MM.1S (cell line): Measurements from ENCODE around the gene IFI6.
"Not testable (repeated sequence)": the region's sequence is repeated elsewhere in the genome, so short reads cannot be mapped to it uniquely, and the experiment has no call there.

Experiments used
- DNase-seq: peaks from one replicate; pipeline ENCODE4 v3.0.0-alpha.2; 2015
- H2AFZ ChIP-seq: fragments of 300-600 bp; sonication (generic); 2 replicates; pipeline ENCODE4 v1.6.0; 2016; ENCODE audit warnings: antibody characterized with exemption, low read length
- H3F3A ChIP-seq: fragments of 300-600 bp; sonication (generic); 2 replicates; pipeline ENCODE4 v1.6.1; 2016; ENCODE audit warnings: mild to moderate bottlenecking, antibody characterized with exemption, low read length, moderate library complexity, mixed read lengths; ENCODE audit not compliant: insufficient read depth
- H3K27ac ChIP-seq: fragments of 300-600 bp; sonication (generic); 2 replicates; pipeline ENCODE4 v1.5.1; 2016; ENCODE audit warnings: mild to moderate bottlenecking, low read length
- H3K27me3 ChIP-seq: fragments of 300-600 bp; sonication (generic); replicated peaks from 2 replicates; pipeline ENCODE4 v1.6.0; 2016; ENCODE audit warnings: low read length; ENCODE audit not compliant: insufficient read depth
- H3K36me3 ChIP-seq: fragments of 300-600 bp; sonication (generic); replicated peaks from 2 replicates; pipeline ENCODE4 v1.6.1; 2016; ENCODE audit warnings: mild to moderate bottlenecking, low read length, mixed read lengths; ENCODE audit not compliant: insufficient read depth
- H3K4me1 ChIP-seq: fragments of 300-600 bp; sonication (generic); 2 replicates; pipeline ENCODE4 v1.6.1; 2016; ENCODE audit warnings: low read length, mixed read lengths
- H3K4me2 ChIP-seq: fragments of 300-600 bp; sonication (generic); 2 replicates; pipeline ENCODE4 v1.6.0; 2016; ENCODE audit warnings: low read depth, low read length
- H3K4me3 ChIP-seq: fragments of 300-600 bp; sonication (generic); 2 replicates; pipeline ENCODE4 v1.5.1; 2016; ENCODE audit warnings: low read length, mixed read lengths
- H3K79me2 ChIP-seq: fragments of 300-600 bp; sonication (generic); 2 replicates; pipeline ENCODE4 v1.6.1; 2016; ENCODE audit warnings: mixed run types, low read length, mixed read lengths
- H3K9ac ChIP-seq: fragments of 300-600 bp; sonication (generic); 2 replicates; pipeline ENCODE4 v1.6.1; 2016; ENCODE audit warnings: low read length, mixed read lengths
- H3K9me2 ChIP-seq: fragments of 300-600 bp; sonication (generic); replicated peaks from 2 replicates; pipeline ENCODE4 v1.6.1; 2016; ENCODE audit warnings: mild to moderate bottlenecking, low read length, mixed read lengths; ENCODE audit not compliant: insufficient read depth
- H3K9me3 ChIP-seq: fragments of 300-600 bp; sonication (generic); replicated peaks from 2 replicates; pipeline ENCODE4 v1.6.1; 2016; ENCODE audit warnings: mild to moderate bottlenecking, low read length, mixed read lengths; ENCODE audit not compliant: insufficient read depth
- H4K20me1 ChIP-seq: fragments of 300-600 bp; sonication (generic); 2 replicates; pipeline ENCODE4 v1.6.1; 2016; ENCODE audit warnings: mild to moderate bottlenecking, low read length, moderate library complexity, mixed read lengths; ENCODE audit not compliant: insufficient read depth
- CTCF ChIP-seq: fragments of 300-600 bp; sonication (generic); IDR thresholded peaks from 2 replicates; pipeline ENCODE4 v1.5.1; 2016; ENCODE audit warnings: antibody characterized with exemption, low read length, mixed read lengths
- EZH2 ChIP-seq: fragments of 300-600 bp; sonication (generic); optimal IDR thresholded peaks from 2 replicates; pipeline ENCODE3; 2017; ENCODE audit warnings: low read depth, mild to moderate bottlenecking, antibody characterized with exemption, low read length, mixed read lengths
- EZH2phosphoT487 ChIP-seq: fragments of 300-600 bp; sonication (generic); IDR thresholded peaks from 2 replicates; pipeline ENCODE4 v1.6.1; 2018; ENCODE audit warnings: antibody characterized with exemption, low read length

IFI6 gene

GRCh38 chr1:27623327-27624212 is 48.4 kb downstream of the IFI6 start:
- Histone ChIP-seq H3K4me3 (no peak overlapping the region), H3K4me2 (no peak overlapping the region)

GRCh38 chr1:27622828-27623227 is 49.2 kb downstream of the IFI6 start:
- TF ChIP-seq EZH2phosphoT487 (no peak), EZH2 (no peak), CTCF (no peak)
- H3K79me2 ChIP-seq, result no peaks in the 10 kb centered on the region
- no peaks in the 10 kb centered on the region for H3K4me1 ChIP-seq
- no peaks in the 10 kb centered on the region for H4K20me1 ChIP-seq
- no peaks in the 10 kb centered on the region for H3F3A ChIP-seq
- H2AFZ ChIP-seq, result no peak overlapping the region
- H3K9ac ChIP-seq, result no peak overlapping the region
- H3K9me3 ChIP-seq, result no peaks in the 10 kb centered on the region
- H3K4me2 ChIP-seq, result no peak overlapping the region
- no peaks in the 10 kb centered on the region for H3K36me3 ChIP-seq
- no peaks in the 10 kb centered on the region for H3K9me2 ChIP-seq
- H3K27ac ChIP-seq, result no peak overlapping the region
- H3K4me3 ChIP-seq, result no peak overlapping the region
- no peak for DNase-seq
- no peaks in the 10 kb centered on the region for H3K27me3 ChIP-seq

More at GRCh38 chr1:27623327-27624212, 48.4 kb downstream of the IFI6 start:
- Histone ChIP-seq H3K9me3 (no peaks in the 10 kb centered on the region), H4K20me1 (no peaks in the 10 kb centered on the region), H2AFZ (no peak overlapping the region), H3K27me3 (no peaks in the 10 kb centered on the region), H3K9ac (no peak overlapping the region), H3K9me2 (no peaks in the 10 kb centered on the region), H3K4me1 (no peaks in the 10 kb centered on the region), H3K36me3 (no peaks in the 10 kb centered on the region), H3K27ac (no peak overlapping the region), H3K79me2 (no peaks in the 10 kb centered on the region), H3F3A (no peaks in the 10 kb centered on the region)
- TF ChIP-seq EZH2 (no peak), EZH2phosphoT487 (no peak), CTCF (no peak)
- DNase-seq, result no peak

GRCh38 chr1:27621051-27621920 is 50.7 kb downstream of the IFI6 start:
- Histone ChIP-seq H4K20me1 (no peaks in the 10 kb centered on the region), H3K4me3 (no peak overlapping the region), H3K9ac (no peak overlapping the region), H3F3A (no peaks in the 10 kb centered on the region), H3K27me3 (no peaks in the 10 kb centered on the region), H3K36me3 (no peaks in the 10 kb centered on the region), H2AFZ (no peak overlapping the region), H3K9me3 (no peaks in the 10 kb centered on the region), H3K4me2 (no peak overlapping the region), H3K9me2 (no peaks in the 10 kb centered on the region), H3K4me1 (no peaks in the 10 kb centered on the region), H3K79me2 (no peaks in the 10 kb centered on the region), H3K27ac (no peak overlapping the region)
- TF ChIP-seq EZH2 (no peak), CTCF (no peak), EZH2phosphoT487 (no peak)
- no peak for DNase-seq

GRCh38 chr1:27619782-27620438 is 52.1 kb downstream of the IFI6 start:
- H3K4me1 ChIP-seq, H3K4me2 ChIP-seq, H4K20me1 ChIP-seq, H3K9me2 ChIP-seq, DNase-seq, H3K27ac ChIP-seq, H3K36me3 ChIP-seq, H3K9ac ChIP-seq, H3K27me3 ChIP-seq, H2AFZ ChIP-seq, H3F3A ChIP-seq, H3K79me2 ChIP-seq, H3K4me3 ChIP-seq, H3K9me3 ChIP-seq: not testable (repeated sequence)
